Natural killer cell (primary cell): ENCODE measurements around the gene FOXC1. TPM values are rescaled to one million over a fixed set of nuclear protein-coding genes. Genes with fewer than 3 reads are reported as not detected.

Experiments
- ATAC-seq, 3 donors: fragments of 150-1000 bp in 2 of 3; fragments of 200-7000 bp in 1 of 3; cut with Tn5 transposase; 1 replicate in 1 of 3; 2 replicates in 2 of 3; pipeline ENCODE4 v1.10.0; 2021; ENCODE audit warnings: mild to moderate bottlenecking in 2 of 3, moderate library complexity in 2 of 3
- DNase-seq, 2 donors: peaks; one replicate each; pipeline versions ENCODE4 v3.0.0 to v3.0.0-alpha.2; 2013 to 2021; ENCODE audit warnings: mixed read lengths in 1 of 2
- H3K27ac ChIP-seq: one replicate; pipeline ENCODE4 v1.5.1; 2013; ENCODE audit warnings: mild to moderate bottlenecking, low read length
- H3K27me3 ChIP-seq: one replicate; pipeline ENCODE4 v1.6.1; 2013; ENCODE audit warnings: low read length; ENCODE audit not compliant: control insufficient read depth, insufficient read depth
- H3K36me3 ChIP-seq: one replicate; pipeline ENCODE4 v1.6.1; 2013; ENCODE audit warnings: low read length; ENCODE audit not compliant: control insufficient read depth, insufficient read depth
- H3K4me1 ChIP-seq: one replicate; pipeline ENCODE4 v1.6.1; 2013; ENCODE audit warnings: low read length; ENCODE audit not compliant: control insufficient read depth, insufficient read depth
- H3K4me3 ChIP-seq: one replicate; pipeline ENCODE4 v1.5.1; 2013; ENCODE audit warnings: low read length
- H3K9me3 ChIP-seq: one replicate; pipeline ENCODE4 v1.6.1; 2013; ENCODE audit warnings: low read length; ENCODE audit not compliant: control insufficient read depth, insufficient read depth
- H3K27ac Mint-ChIP-seq, 2 donors: one replicate each; pipeline ENCODE4 v1.8.0; 2022; ENCODE audit warnings: mild to moderate bottlenecking in 2 of 2, mixed read lengths in 2 of 2, moderate library complexity in 1 of 2
- H3K27me3 Mint-ChIP-seq, 2 donors: one replicate each; pipeline ENCODE4 v1.8.0; 2022; ENCODE audit warnings: low read depth in 2 of 2, mixed read lengths in 2 of 2
- H3K36me3 Mint-ChIP-seq: one replicate; pipeline ENCODE4 v1.8.0; 2022; ENCODE audit warnings: mixed read lengths
- H3K4me1 Mint-ChIP-seq, 2 donors: one replicate each; pipeline ENCODE4 v1.8.0; 2022; ENCODE audit warnings: mixed read lengths in 2 of 2
- H3K4me3 Mint-ChIP-seq: one replicate; pipeline ENCODE4 v1.8.0; 2022; ENCODE audit warnings: mild to moderate bottlenecking, moderate library complexity, mixed read lengths
- H3K9me3 Mint-ChIP-seq, 2 donors: one replicate each; pipeline ENCODE4 v1.8.0; 2022; ENCODE audit warnings: mixed read lengths in 2 of 2
- CTCF ChIP-seq: fragments of 200-600 bp; IDR thresholded peaks from one replicate; pipeline ENCODE4 v1.8.0; 2022; ENCODE audit warnings: antibody characterized with exemption
- WGBS: methylation state at CpG from one replicate; pipeline ENCODE4 v1.1.7; 2013; ENCODE audit warnings: missing lambda C conversion rate; ENCODE audit not compliant: insufficient coverage; 5-methylcytosine and 5-hydroxymethylcytosine counted together
- intact Hi-C: fragments of 100-400 bp; cut with micrococcal nuclease; formaldehyde crosslinking; loops from one replicate; pipeline ENCODE4 v1.14.2; 2022
- total RNA-seq, 4 donors: library from RNA; stranded (reverse); fragments of 120-200 nt in 1 of 4; gene quantifications; one replicate each; pipeline versions ENCODE4 v1.2.3 to v1.2.4, GENCODE V29; 2013 to 2022

FOXC1 gene
- total RNA-seq, 3 donors from 2014 or later (not counting 1 experiment from before 2014, with no cell fraction given), result 0.16 to 0.21 TPM; not detected in 1

- no peak for ATAC-seq
- no peaks in the 10 kb centered on the region for H3K9me3 Mint-ChIP-seq
- Histone ChIP-seq H3K4me1 (peaks cover 23% of the 10 kb centered on the region), H3K9me3 (no peaks in the 10 kb centered on the region), H3K27ac (no peak overlapping the region), H3K4me3 (no peak overlapping the region), H3K36me3 (no peaks in the 10 kb centered on the region), H3K27me3 (peaks cover 36% of the 10 kb centered on the region)
- H3K36me3 Mint-ChIP-seq, result no peaks in the 10 kb centered on the region
- TF ChIP-seq CTCF, result no peak
- H3K4me3 Mint-ChIP-seq, result no peak overlapping the region
- no peak for DNase-seq
- 89% methylated on average over 1 of the region's 3 CpGs for WGBS
- peaks cover 5% of the 10 kb centered on the region in 2 donors for H3K4me1 Mint-ChIP-seq
- intact Hi-C loops, result no loop called here
- peaks cover 72 to 73% of the 10 kb centered on the region in 2 donors for H3K27me3 Mint-ChIP-seq
- no peak overlapping the region for H3K27ac Mint-ChIP-seq
Measured at GRCh38 chr6:1600063-1600763, 9.5 kb upstream of the FOXC1 start.

GRCh38 chr6:1600764-1601157 is 9.0 kb upstream of the FOXC1 start:
- Histone ChIP-seq H3K27ac (no peak overlapping the region), H3K36me3 (no peaks in the 10 kb centered on the region), H3K9me3 (no peaks in the 10 kb centered on the region), H3K4me1 (peaks cover 24% of the 10 kb centered on the region), H3K4me3 (no peak overlapping the region), H3K27me3 (peaks cover 41% of the 10 kb centered on the region)
- DNase-seq (no peak), ATAC-seq (no peak)
- Mint-ChIP-seq H3K4me3 (no peak overlapping the region), H3K27me3 (peaks cover 75 to 76% of the 10 kb centered on the region in 2 donors), H3K36me3 (no peaks in the 10 kb centered on the region), H3K4me1 (peaks cover 9 to 10% of the 10 kb centered on the region in 2 donors), H3K9me3 (no peaks in the 10 kb centered on the region), H3K27ac (no peak overlapping the region)
- 74% methylated on average over 13 of the region's 15 CpGs for WGBS
- intact Hi-C loops, result no loop called here
- TF ChIP-seq CTCF, result no peak

- Histone ChIP-seq H3K27me3 (peaks cover 48% of the 10 kb centered on the region), H3K9me3 (no peaks in the 10 kb centered on the region), H3K36me3 (no peaks in the 10 kb centered on the region), H3K4me3 (no peak overlapping the region), H3K27ac (no peak overlapping the region), H3K4me1 (peaks cover 18% of the 10 kb centered on the region)
- TF ChIP-seq CTCF, result no peak
- DNase-seq (no peak), ATAC-seq (no peak)
- intact Hi-C loops, result no loop called here
- WGBS, result 26% methylated on average over 58 of the region's 60 CpGs
- no peak overlapping the region for H3K4me3 Mint-ChIP-seq
- no peak overlapping the region for H3K27ac Mint-ChIP-seq
- peaks cover 10 to 11% of the 10 kb centered on the region in 2 donors for H3K4me1 Mint-ChIP-seq
- H3K9me3 Mint-ChIP-seq, result no peaks in the 10 kb centered on the region
- H3K36me3 Mint-ChIP-seq, result no peaks in the 10 kb centered on the region
- peaks cover 75 to 76% of the 10 kb centered on the region in 2 donors for H3K27me3 Mint-ChIP-seq
Measured at GRCh38 chr6:1601158-1602048, 8.3 kb upstream of the FOXC1 start.
